ENCODE measurements around the gene MOB4. TPM values are rescaled to one million over a fixed set of nuclear protein-coding genes. Genes with fewer than 3 reads are reported as not detected.

Gene MOB4
- total RNA-seq, 1 experiment from 2014 or later = 28.3 TPM

- intact Hi-C loops (cut with micrococcal nuclease; ENCODE audit: unreplicated experiment) = no loop called here
- CTCF ChIA-PET = interaction anchor here (0.6 to 1.1 kb wide), 4 partner anchors 14 to 575 kb away, joined by 3 to 5 read pairs (median 4); no protein-coding TSS in a partner anchor
- no TSS peak for BruUV-seq (replicated peaks)
Measured at GRCh38 chr2:197600306-197600705, 84.4 kb downstream of the MOB4 start.

GRCh38 chr2:197601726-197602125 lies 85.9 kb downstream of the MOB4 start:
- CTCF ChIA-PET = no interaction called here
- TF ChIP-seq CTCF (IDR thresholded peaks at IDR 0.05; ENCODE audit: unreplicated experiment) = no peak
- Mint-ChIP-seq H3K9me3 (ENCODE audit: low read depth, unreplicated experiment) (no peaks in the 10 kb centered on the region), H3K4me3 (ENCODE audit: low read depth, unreplicated experiment) (no peak overlapping the region), H3K27me3 (ENCODE audit: unreplicated experiment) (no peaks in the 10 kb centered on the region), H3K36me3 (ENCODE audit: insufficient read depth, unreplicated experiment) (no peaks in the 10 kb centered on the region), H3K27ac (ENCODE audit: unreplicated experiment) (no peak overlapping the region), H3K4me1 (ENCODE audit: low read depth, unreplicated experiment) (no peaks in the 10 kb centered on the region)
- DNase-seq = no peak
- BruUV-seq (replicated peaks) = no TSS peak
- intact Hi-C loops (cut with micrococcal nuclease; ENCODE audit: unreplicated experiment) = no loop called here

More at GRCh38 chr2:197600306-197600705, 84.4 kb downstream of the MOB4 start:
- H3K27me3 Mint-ChIP-seq (ENCODE audit: unreplicated experiment) = no peaks in the 10 kb centered on the region
- no peak overlapping the region for H3K4me3 Mint-ChIP-seq (ENCODE audit: low read depth, unreplicated experiment)
- H3K36me3 Mint-ChIP-seq (ENCODE audit: insufficient read depth, unreplicated experiment) = no peaks in the 10 kb centered on the region
- H3K4me1 Mint-ChIP-seq (ENCODE audit: low read depth, unreplicated experiment) = no peaks in the 10 kb centered on the region
- no peaks in the 10 kb centered on the region for H3K9me3 Mint-ChIP-seq (ENCODE audit: low read depth, unreplicated experiment)
- no peak for DNase-seq
- no peak for TF ChIP-seq CTCF (IDR thresholded peaks at IDR 0.05; ENCODE audit: unreplicated experiment)
- H3K27ac Mint-ChIP-seq (ENCODE audit: unreplicated experiment) = no peak overlapping the region

Other genes with a start within 250 kb of the MOB4 start
- gene ANKRD44, start 205.3 kb upstream of the MOB4 start, total RNA-seq (2022) = 7.1 and 10.0 TPM in 2 replicates
- 234 and 249 TPM in 2 replicates for gene SF3B1, start 81.0 kb upstream of the MOB4 start, total RNA-seq (2022)
- 28.8 and 32.8 TPM in 2 replicates for gene COQ10B, start 62.5 kb upstream of the MOB4 start, total RNA-seq (2022)
- 700 and 757 TPM in 2 replicates for gene HSPD1, start 16.2 kb upstream of the MOB4 start, total RNA-seq (2022)
- gene HSPE1, start 15.7 kb upstream of the MOB4 start, total RNA-seq (2022) = 380 and 454 TPM in 2 replicates
- gene RFTN2, start 159.5 kb downstream of the MOB4 start, total RNA-seq (2022) = 0.05 and 0.24 TPM in 2 replicates
- 16.9 and 17.7 TPM in 2 replicates for gene MARS2, start 189.3 kb downstream of the MOB4 start, total RNA-seq (2022)